Superior temporal gyrus (tissue), 1 donor: ENCODE measurements around the gene C16orf86.

Source experiments
- DNase-seq: peaks from one replicate; pipeline ENCODE4 v3.0.0-alpha.2; 2016; ENCODE audit errors: extremely low spot score

C16orf86 gene

DNA sequence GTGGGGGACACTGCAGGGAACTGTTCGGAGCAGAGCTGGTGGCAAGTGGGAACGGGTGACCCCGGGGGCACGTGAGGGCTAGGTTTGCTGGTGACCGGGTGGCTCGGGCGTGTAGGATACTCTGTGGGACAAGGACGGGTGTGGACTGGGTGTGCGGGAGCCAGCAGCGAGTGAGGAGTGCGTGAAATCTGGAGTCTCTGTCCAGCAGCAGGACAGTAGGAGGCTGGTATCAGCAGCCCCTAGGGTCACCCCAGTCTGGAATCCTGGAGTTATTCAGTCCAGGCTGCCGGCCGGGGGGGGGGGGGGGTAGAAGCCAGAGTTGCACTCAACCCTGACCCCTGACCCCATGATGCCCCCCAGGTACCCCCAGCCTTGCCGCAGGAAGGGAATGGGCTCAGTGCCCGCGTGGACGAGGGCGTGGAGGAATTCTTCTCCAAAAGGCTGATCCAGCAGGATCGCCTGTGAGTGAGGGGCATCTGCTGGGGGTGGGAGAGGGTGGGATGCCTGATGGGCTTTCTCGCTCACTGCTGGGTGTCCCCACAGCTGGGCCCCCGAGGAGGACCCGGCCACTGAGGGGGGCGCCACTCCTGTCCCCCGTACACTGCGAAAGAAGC lies 12.7 kb upstream of the C16orf86 start:
- no peak for DNase-seq

DNA sequence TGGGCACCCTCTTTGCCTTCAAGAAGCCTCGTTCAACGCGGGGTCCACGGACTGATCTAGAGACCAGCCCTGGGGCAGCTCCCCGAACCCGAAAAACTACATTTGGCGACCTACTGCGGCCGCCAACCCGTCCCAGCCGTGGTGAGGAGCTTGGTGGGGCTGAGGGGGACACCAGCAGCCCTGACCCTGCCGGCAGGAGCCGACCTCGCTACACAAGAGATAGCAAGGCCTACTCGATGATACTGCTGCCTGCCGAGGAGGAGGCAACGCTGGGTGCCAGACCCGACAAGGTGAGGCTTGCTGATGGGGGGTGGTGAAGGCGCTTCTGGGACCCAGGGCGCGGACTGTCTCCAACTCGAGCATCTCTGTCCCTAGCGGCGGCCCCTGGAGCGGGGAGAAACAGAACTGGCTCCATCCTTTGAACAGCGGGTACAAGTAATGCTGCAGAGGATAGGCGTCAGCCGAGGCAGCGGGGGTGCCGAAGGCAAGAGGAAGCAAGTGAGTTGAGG lies 12.2 kb upstream of the C16orf86 start:
- DNase-seq: no peak

GRCh38 chr16:67655363-67655762 lies 11.3 kb upstream of the C16orf86 start:
- DNase-seq: no peak

DNA sequence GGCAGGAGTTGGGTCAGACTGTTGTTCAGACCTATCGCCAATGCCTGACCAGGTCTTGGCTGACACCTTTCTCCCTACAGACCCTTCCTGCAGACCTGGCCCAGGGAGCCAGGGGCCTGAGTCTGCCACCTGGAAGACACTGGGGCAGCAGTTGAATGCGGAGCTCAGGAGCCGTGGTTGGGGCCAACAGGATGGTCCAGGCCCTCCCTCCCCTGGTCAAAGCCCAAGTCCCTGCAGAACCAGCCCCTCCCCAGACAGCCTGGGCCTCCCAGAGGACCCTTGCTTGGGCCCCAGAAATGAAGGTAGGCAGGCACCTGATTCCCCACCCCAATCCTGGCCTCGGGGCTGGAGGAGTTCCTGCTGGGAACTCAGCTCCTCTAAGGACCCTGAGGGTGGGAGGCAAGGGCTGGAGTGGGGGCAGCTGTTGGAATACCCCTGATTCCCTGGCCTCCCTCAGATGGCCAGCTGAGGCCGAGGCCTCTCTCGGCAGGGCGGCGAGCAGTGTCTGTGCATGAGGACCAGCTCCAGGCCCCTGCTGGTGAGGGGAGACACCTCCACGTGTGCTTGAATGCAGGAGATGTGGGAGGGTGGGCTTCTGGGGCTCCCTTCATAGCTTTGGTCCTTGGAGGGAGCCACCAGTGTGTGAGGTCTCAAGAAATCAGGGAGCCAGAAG lies 10.1 kb upstream of the C16orf86 start:
- DNase-seq: no peak

DNA sequence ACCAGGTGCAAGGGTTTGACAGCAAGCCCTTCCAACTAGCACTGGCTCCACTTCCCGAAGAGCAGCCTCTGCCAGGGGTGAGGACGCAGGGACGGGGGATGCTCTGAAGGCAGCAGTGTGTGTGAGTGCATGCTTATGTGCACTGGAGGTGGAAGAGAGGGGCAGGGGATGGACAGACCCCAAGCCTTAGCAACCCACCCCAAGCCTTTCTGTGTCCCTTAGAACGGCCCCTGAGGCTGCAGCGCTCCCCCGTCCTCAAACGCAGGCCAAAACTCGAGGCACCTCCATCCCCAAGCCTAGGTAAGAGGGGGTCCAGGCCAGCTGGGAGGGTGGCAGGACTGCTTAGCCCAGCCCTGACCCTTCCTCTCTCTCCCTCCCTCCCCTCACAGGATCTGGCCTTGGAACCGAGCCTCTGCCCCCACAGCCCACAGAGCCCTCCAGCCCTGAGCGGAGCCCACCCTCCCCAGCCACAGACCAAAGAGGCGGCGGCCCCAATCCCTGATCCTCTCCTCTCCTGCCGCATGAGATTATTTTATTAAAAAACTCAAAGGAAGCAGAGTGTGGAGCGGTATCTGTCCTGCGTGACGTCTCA lies 9.5 kb upstream of the C16orf86 start:
- no peak for DNase-seq

DNA sequence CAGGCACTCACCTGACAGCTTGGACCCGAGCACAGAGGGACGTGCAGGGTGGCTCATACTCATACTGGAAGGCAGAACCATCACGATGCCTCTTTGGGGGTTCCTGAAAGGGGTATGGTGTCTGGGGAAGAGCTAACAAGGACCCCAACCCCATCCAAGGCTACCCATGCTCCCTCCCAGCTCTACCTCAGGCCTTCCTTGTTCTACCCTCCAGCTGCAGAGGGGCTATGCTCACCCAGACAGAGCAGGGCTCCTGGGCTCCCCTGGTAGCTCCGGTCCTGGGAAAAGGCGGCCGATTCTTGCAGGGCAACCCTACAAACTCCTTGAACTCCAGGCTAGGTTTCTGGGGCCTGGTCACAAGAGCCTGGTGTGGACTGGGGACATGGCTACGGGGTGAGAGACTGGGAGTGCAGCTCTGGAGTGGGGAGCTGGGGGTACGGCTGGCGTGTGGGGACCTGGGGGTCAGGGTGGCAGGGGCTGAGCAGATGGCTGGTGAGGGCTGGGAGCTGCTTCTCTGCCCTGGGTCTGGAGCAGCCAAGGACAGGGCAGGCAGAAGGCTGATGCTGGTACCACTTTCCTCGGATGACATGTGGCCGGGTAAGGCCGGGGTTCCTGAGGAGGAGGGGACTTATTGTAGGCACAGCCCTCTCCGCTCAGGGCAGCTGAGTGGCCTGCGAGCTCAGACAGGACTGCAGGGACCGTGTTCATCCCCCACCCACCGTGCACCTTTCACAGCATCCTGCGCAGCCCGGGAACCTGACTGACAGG lies 8.7 kb upstream of the C16orf86 start:
- no peak for DNase-seq

- no peak for DNase-seq
Measured at GRCh38 chr16:67658849-67659674, 7.6 kb upstream of the C16orf86 start.

GRCh38 chr16:67659675-67660563 lies 6.7 kb upstream of the C16orf86 start, which contains the start of gene ACD:
Gene ACD (minus strand): TSS chr16:67660260. CDS start chr16:67660220, 40 bp downstream.
- DNase-seq: peak; percentile 96

- peak; percentile 98 for DNase-seq
Measured at GRCh38 chr16:67660564-67661028, 6.0 kb upstream of the C16orf86 start, which contains the start of gene PARD6A. Gene PARD6A (plus strand): TSS chr16:67660960. CDS start chr16:67661039, 79 bp downstream.

GRCh38 chr16:67661101-67661761 lies 5.4 kb upstream of the C16orf86 start:
- DNase-seq: peak; percentile 17

DNA sequence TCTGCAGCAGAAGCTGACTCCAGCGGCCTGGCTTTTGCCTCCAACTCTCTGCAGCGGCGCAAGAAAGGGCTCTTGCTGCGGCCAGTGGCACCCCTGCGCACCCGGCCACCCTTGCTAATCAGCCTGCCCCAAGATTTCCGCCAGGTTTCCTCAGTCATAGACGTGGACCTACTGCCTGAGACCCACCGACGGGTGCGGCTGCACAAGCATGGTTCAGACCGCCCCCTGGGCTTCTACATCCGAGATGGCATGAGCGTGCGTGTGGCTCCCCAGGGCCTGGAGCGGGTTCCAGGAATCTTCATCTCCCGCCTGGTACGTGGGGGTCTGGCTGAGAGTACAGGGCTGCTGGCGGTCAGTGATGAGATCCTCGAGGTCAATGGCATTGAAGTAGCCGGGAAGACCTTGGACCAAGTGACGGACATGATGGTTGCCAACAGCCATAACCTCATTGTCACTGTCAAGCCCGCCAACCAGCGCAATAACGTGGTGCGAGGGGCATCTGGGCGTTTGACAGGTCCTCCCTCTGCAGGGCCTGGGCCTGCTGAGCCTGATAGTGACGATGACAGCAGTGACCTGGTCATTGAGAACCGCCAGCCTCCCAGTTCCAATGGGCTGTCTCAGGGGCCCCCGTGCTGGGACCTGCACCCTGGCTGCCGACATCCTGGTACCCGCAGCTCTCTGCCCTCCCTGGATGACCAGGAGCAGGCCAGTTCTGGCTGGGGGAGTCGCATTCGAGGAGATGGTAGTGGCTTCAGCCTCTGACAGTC lies 4.5 kb upstream of the C16orf86 start:
- no peak for DNase-seq

- DNase-seq: no peak
Measured at GRCh38 chr16:67662653-67663010, 4.0 kb upstream of the C16orf86 start.

GRCh38 chr16:67663151-67663876 lies 3.3 kb upstream of the C16orf86 start:
- no peak for DNase-seq

DNA sequence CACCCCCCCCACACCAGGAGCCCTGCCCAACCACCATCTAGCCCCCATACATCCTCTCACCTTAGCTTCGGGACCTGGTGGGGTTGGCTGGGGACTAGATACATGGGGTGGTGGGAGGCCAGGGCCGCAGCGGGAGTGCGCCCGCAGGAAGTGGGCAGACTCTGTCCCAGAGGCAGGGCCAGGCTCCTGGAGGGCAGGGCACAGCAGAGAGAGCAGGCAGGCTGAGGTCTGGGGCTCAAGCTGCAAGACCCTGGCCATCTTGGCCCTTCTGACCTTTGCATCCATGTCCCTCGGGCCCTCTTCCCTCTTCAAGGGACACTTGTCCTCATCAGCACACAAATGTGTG lies 2.8 kb upstream of the C16orf86 start:
- DNase-seq: no peak

- DNase-seq: no peak
Measured at GRCh38 chr16:67664258-67664657, 2.4 kb upstream of the C16orf86 start.

GRCh38 chr16:67664871-67665270 lies 1.7 kb upstream of the C16orf86 start:
- no peak for DNase-seq

DNA sequence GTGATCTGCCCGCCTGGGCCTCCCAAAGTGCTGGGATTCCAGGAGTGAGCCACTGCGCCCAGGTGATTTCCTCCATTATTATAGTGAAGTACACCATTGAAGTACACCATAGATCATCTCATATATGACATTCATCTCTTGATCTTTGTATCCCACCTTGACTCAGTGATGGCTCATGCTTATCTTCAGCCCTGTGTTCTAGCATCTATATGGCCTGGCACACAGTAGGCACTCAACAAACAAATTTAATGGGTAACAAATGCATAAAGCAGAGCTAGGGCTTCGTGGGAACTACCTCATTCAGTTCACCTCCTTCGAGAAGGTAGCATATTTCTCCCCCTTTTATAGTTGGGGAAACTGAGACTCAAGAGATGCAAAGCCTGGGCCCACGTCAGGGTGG lies 1.0 kb upstream of the C16orf86 start:
- DNase-seq: no peak

DNA sequence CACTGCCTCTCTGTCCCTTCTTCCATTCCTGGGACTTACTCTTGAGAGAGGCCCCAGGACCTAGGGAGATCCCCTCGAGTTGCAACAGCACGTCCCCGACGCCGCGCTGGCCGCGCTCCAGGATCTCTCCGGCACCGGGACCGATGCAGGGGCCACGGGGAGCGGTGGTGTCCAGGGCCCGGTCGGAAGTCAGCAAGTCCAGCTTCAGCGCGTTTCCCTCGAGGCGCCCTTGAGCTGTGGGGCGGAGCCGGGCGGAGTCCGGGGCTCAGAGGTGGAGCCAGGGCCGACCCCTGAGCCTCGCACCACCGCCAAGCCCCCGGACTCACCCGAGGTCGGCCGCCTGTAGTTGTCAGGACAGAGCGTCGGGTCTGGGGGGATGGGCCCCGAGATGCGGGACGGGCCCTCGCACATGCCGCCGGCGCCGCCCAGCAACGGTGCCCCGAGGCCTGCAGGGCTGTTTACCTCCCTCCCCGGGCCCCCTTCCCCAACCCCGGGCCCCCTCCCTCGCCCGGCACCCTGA lies 522 bp upstream of the C16orf86 start:
- no peak for DNase-seq
